HepG2 (cell line): ENCODE data around the gene CRIP1. TPM values are rescaled to one million over a fixed set of nuclear protein-coding genes. Genes with fewer than 3 reads are reported as not detected.

Source experiments
- AGO2 ChIP-seq: fragments of 200-400 bp; formaldehyde crosslinking; optimal IDR thresholded peaks from 2 replicates; pipeline ENCODE3; 2017; ENCODE audit warnings: mild to moderate bottlenecking, low read depth, low read length, moderate library complexity
- FOXK1 ChIP-seq: sonication (generic); formaldehyde crosslinking; IDR thresholded peaks from 2 replicates; pipeline ENCODE4 v1.4.0; 2020; ENCODE audit warnings: low read depth, missing genetic modification reagents, borderline replicate concordance
- GATAD2A ChIP-seq: IDR thresholded peaks from 2 replicates; pipeline ENCODE4 v1.6.1; 2016
- GFI1 ChIP-seq: sonication (generic); formaldehyde crosslinking; IDR thresholded peaks from 2 replicates; pipeline ENCODE4 v1.5.0; 2020; ENCODE audit warnings: missing genetic modification reagents, mild to moderate bottlenecking, borderline replicate concordance
- MZF1 ChIP-seq: sonication (generic); formaldehyde crosslinking; IDR thresholded peaks from 2 replicates; pipeline ENCODE4 v1.8.1; 2023; ENCODE audit warnings: mild to moderate bottlenecking, missing genetic modification reagents, borderline replicate concordance
- NAIF1 ChIP-seq: sonication (generic); formaldehyde crosslinking; IDR thresholded peaks from 2 replicates; pipeline ENCODE4 v1.5.0; 2020; ENCODE audit warnings: mild to moderate bottlenecking, missing genetic modification reagents, borderline replicate concordance
- NFYC ChIP-seq: IDR thresholded peaks from 2 replicates; pipeline ENCODE4 v1.6.1; 2016; ENCODE audit warnings: missing genetic modification reagents, missing compliant biosample characterization
- RAD21 ChIP-seq: fragments of 450-650 bp; formaldehyde crosslinking; IDR thresholded peaks from 2 replicates; pipeline ENCODE4 v1.5.0; 2020; ENCODE audit warnings: mild to moderate bottlenecking
- SNRNP70 ChIP-seq: fragments of 200-400 bp; formaldehyde crosslinking; IDR thresholded peaks from 2 replicates; pipeline ENCODE4 v1.6.1; 2017; ENCODE audit warnings: mild to moderate bottlenecking, low read depth, low read length, moderate library complexity
- THAP11 ChIP-seq: IDR thresholded peaks from 2 replicates; pipeline ENCODE4 v1.6.1; 2016; ENCODE audit warnings: missing biosample characterization, missing genetic modification reagents
- TRIM24 ChIP-seq: sonication (generic); formaldehyde crosslinking; IDR thresholded peaks from 2 replicates; pipeline ENCODE4 v1.8.0; 2022; ENCODE audit warnings: mild to moderate bottlenecking, missing genetic modification reagents
- ZBTB7A ChIP-seq: sonication (generic); formaldehyde crosslinking; IDR thresholded peaks from 2 replicates; pipeline ENCODE4 v1.8.0; 2022; ENCODE audit warnings: mild to moderate bottlenecking, missing genetic modification reagents
- ZMYM4 ChIP-seq: sonication (generic); formaldehyde crosslinking; IDR thresholded peaks from 2 replicates; pipeline ENCODE4 v1.8.1; 2023; ENCODE audit warnings: mild to moderate bottlenecking, missing genetic modification reagents
- ZNF674 ChIP-seq: sonication (generic); formaldehyde crosslinking; IDR thresholded peaks from 2 replicates; pipeline ENCODE4 v1.5.0; 2020; ENCODE audit warnings: low read depth, mild to moderate bottlenecking, missing genetic modification reagents
- ZNF768 ChIP-seq: sonication (generic); formaldehyde crosslinking; IDR thresholded peaks from 2 replicates; pipeline ENCODE4 v1.4.0; 2020; ENCODE audit warnings: missing genetic modification reagents
- polyA plus RNA-seq, 8 experiments: library from polyadenylated mRNA; depleted of rRNA in 3 of 8; stranded (reverse) in 7 of 8; unstranded in 1 of 8; fragments of >200 nt; fragmentation: Illumina TruSeq in 4 of 8; extraction: Trizol in 4 of 8; gene quantifications; 2 replicates each; pipeline versions ENCODE4 v1.2.1 to v1.2.3, GENCODE V29; 2011 to 2016; ENCODE audit warnings: low read depth in 4 of 8, missing spikeins in 1 of 8, mixed read lengths in 1 of 8; ENCODE audit not compliant: insufficient read depth in 1 of 8
- total RNA-seq, 5 experiments: library from RNA; depleted of rRNA; stranded (reverse); fragments of >200 nt; fragmentation: Illumina TruSeq; extraction: Trizol; gene quantifications; 2 replicates each; pipeline ENCODE4 v1.2.3, GENCODE V29; 2016; ENCODE audit warnings: low read depth in 1 of 5
- TF ChIP-seq, protein P1 (sequence below): IDR thresholded peaks from 2 replicates; pipeline ENCODE4 v1.6.1; 2018; ENCODE audit warnings: missing genetic modification reagents, mild to moderate bottlenecking, missing compliant biosample characterization
- TF ChIP-seq, protein P2 (sequence below): sonication (generic); formaldehyde crosslinking; IDR thresholded peaks from 2 replicates; pipeline ENCODE4 v1.8.1; 2022; ENCODE audit warnings: low read depth, mild to moderate bottlenecking, missing genetic modification reagents
- TF ChIP-seq, protein P3 (sequence below): IDR thresholded peaks from 2 replicates; pipeline ENCODE4 v1.6.1; 2016; ENCODE audit warnings: missing compliant biosample characterization, missing genetic modification reagents, borderline replicate concordance
- TF ChIP-seq, protein P4 (sequence below): IDR thresholded peaks from 2 replicates; pipeline ENCODE4 v1.6.1; 2016; ENCODE audit warnings: mild to moderate bottlenecking
- TF ChIP-seq, protein P5 (sequence below): sonication (generic); formaldehyde crosslinking; IDR thresholded peaks from 2 replicates; pipeline ENCODE4 v1.4.0; 2020; ENCODE audit warnings: missing genetic modification reagents

The CRIP1 gene
- total and polyA plus RNA-seq, 2 of the 13 experiments (the other 11 are each of a cell fraction or from before 2014, with no cell fraction given) = 53.9 to 59.5 TPM

DNA sequence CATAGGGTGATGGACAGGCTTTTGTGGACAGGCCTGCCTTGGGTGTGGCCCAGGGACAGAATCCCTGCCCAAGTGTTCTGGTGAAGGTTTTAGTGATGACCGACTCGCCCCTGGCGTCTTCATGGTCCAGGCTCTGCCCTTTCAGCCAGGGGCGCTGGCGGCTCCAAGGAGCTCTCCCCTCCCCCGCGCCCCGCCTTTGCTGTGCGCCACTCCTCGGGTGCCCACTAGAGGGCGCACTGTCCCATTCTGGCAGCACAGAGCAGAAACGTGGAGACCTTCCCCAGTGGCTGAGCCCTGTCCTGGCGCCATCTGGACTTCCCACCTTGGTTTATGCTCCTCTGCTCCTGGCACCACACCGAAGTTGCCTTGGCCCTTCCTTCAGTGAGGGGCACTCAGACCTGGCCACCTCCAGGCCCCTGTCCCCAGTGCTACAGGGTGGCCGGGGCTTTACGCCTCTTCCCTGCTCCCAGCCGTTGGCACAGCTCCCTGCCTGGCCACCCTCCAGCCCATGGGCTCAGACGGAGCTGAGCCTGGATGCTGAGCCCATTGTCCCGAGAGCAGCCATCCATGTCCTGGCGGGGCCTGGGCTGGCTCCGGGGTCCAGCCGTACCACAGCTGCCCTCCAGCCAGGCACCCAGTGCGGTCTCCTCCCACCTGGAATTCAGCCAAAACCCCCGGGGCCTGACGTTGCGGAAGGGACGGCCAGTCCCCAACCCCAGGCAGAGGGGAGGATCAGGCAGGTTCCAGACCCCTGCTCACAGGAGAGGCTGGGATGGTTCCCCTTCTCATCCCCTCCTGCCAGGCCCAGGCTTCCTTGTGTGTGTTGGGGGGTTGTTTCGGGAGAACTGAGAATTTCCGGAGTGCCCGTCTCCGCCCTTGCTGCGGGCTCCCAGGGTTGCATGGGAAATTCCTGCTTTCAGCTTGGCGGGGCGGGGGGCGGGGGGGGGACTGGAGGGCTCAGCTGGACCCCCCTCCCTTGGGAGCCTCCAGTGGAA, 5.6 kb upstream of the CRIP1 start (continued):
- TF ChIP-seq ZNF674 (CRISPR knock-in tag) (no peak), GATAD2A (CRISPR knock-in tag) (peak; percentile 58), ZBTB7A (CRISPR knock-in tag) (no peak), THAP11 (peak; percentile 40), ZNF768 (CRISPR knock-in tag) (no peak), RAD21 (CRISPR knock-in tag) (peak; percentile 84), GFI1 (CRISPR knock-in tag) (no peak), TRIM24 (CRISPR knock-in tag) (no peak), SNRNP70 (no peak), NFYC (CRISPR knock-in tag) (no peak), MZF1 (CRISPR knock-in tag) (no peak), FOXK1 (CRISPR knock-in tag) (no peak), ZMYM4 (no peak), NAIF1 (no peak), AGO2 (peak; percentile 62)
- TF ChIP-seq, protein P1, sequence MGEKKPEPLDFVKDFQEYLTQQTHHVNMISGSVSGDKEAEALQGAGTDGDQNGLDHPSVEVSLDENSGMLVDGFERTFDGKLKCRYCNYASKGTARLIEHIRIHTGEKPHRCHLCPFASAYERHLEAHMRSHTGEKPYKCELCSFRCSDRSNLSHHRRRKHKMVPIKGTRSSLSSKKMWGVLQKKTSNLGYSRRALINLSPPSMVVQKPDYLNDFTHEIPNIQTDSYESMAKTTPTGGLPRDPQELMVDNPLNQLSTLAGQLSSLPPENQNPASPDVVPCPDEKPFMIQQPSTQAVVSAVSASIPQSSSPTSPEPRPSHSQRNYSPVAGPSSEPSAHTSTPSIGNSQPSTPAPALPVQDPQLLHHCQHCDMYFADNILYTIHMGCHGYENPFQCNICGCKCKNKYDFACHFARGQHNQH (CRISPR knock-in tag) = peak; percentile 53; the same call in 1 of the 2 replicates
- TF ChIP-seq, protein P2, sequence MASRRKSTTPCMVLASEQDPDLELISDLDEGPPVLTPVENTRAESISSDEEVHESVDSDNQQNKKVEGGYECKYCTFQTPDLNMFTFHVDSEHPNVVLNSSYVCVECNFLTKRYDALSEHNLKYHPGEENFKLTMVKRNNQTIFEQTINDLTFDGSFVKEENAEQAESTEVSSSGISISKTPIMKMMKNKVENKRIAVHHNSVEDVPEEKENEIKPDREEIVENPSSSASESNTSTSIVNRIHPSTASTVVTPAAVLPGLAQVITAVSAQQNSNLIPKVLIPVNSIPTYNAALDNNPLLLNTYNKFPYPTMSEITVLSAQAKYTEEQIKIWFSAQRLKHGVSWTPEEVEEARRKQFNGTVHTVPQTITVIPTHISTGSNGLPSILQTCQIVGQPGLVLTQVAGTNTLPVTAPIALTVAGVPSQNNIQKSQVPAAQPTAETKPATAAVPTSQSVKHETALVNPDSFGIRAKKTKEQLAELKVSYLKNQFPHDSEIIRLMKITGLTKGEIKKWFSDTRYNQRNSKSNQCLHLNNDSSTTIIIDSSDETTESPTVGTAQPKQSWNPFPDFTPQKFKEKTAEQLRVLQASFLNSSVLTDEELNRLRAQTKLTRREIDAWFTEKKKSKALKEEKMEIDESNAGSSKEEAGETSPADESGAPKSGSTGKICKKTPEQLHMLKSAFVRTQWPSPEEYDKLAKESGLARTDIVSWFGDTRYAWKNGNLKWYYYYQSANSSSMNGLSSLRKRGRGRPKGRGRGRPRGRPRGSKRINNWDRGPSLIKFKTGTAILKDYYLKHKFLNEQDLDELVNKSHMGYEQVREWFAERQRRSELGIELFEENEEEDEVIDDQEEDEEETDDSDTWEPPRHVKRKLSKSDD (CRISPR knock-in tag) = no peak
- TF ChIP-seq, protein P3, sequence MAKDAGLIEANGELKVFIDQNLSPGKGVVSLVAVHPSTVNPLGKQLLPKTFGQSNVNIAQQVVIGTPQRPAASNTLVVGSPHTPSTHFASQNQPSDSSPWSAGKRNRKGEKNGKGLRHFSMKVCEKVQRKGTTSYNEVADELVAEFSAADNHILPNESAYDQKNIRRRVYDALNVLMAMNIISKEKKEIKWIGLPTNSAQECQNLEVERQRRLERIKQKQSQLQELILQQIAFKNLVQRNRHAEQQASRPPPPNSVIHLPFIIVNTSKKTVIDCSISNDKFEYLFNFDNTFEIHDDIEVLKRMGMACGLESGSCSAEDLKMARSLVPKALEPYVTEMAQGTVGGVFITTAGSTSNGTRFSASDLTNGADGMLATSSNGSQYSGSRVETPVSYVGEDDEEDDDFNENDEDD (CRISPR knock-in tag) = peak; percentile 13; the same call in 1 of the 2 replicates
- TF ChIP-seq, protein P4, sequence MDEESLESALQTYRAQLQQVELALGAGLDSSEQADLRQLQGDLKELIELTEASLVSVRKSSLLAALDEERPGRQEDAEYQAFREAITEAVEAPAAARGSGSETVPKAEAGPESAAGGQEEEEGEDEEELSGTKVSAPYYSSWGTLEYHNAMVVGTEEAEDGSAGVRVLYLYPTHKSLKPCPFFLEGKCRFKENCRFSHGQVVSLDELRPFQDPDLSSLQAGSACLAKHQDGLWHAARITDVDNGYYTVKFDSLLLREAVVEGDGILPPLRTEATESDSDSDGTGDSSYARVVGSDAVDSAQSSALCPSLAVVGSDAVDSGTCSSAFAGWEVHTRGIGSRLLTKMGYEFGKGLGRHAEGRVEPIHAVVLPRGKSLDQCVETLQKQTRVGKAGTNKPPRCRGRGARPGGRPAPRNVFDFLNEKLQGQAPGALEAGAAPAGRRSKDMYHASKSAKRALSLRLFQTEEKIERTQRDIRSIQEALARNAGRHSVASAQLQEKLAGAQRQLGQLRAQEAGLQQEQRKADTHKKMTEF (CRISPR knock-in tag) = peak; percentile 84
- TF ChIP-seq, protein P5, sequence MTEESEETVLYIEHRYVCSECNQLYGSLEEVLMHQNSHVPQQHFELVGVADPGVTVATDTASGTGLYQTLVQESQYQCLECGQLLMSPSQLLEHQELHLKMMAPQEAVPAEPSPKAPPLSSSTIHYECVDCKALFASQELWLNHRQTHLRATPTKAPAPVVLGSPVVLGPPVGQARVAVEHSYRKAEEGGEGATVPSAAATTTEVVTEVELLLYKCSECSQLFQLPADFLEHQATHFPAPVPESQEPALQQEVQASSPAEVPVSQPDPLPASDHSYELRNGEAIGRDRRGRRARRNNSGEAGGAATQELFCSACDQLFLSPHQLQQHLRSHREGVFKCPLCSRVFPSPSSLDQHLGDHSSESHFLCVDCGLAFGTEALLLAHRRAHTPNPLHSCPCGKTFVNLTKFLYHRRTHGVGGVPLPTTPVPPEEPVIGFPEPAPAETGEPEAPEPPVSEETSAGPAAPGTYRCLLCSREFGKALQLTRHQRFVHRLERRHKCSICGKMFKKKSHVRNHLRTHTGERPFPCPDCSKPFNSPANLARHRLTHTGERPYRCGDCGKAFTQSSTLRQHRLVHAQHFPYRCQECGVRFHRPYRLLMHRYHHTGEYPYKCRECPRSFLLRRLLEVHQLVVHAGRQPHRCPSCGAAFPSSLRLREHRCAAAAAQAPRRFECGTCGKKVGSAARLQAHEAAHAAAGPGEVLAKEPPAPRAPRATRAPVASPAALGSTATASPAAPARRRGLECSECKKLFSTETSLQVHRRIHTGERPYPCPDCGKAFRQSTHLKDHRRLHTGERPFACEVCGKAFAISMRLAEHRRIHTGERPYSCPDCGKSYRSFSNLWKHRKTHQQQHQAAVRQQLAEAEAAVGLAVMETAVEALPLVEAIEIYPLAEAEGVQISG = peak; percentile 78
